OCI-LY3 (cell line): Measurements from ENCODE around the gene FRMD4B.

Experiments
- H2AFZ ChIP-seq: fragments of 200-600, 300-600 bp; shearing (Covaris generic); 2 replicates; pipeline ENCODE4 v1.6.0; 2014; ENCODE audit warnings: antibody characterized with exemption, low read depth, low read length
- H3K27ac ChIP-seq: fragments of 200-600, 300-600 bp; sonication (generic); 2 replicates; pipeline ENCODE4 v1.5.1; 2014; ENCODE audit warnings: mild to moderate bottlenecking, low read length, moderate library complexity, mixed read lengths
- H3K27me3 ChIP-seq: fragments of 200-600, 300-600 bp; sonication (generic); 2 replicates; pipeline ENCODE4 v1.6.1; 2014; ENCODE audit warnings: low read depth, low read length, mixed read lengths
- H3K36me3 ChIP-seq: fragments of 200-600, 300-600 bp; sonication (generic); replicated peaks from 2 replicates; pipeline ENCODE3; 2014; ENCODE audit warnings: low read depth, low read length, mixed read lengths
- H3K4me1 ChIP-seq: fragments of 300-600, 200-600 bp; sonication (generic); 2 replicates; pipeline ENCODE4 v1.6.1; 2014; ENCODE audit warnings: low read length, mixed read lengths
- H3K4me2 ChIP-seq: fragments of 200-600, 300-600 bp; sonication (generic); 2 replicates; pipeline ENCODE4 v1.6.1; 2014; ENCODE audit warnings: low read length, mixed read lengths
- H3K4me3 ChIP-seq: fragments of 300-600, 200-600 bp; sonication (generic); 2 replicates; pipeline ENCODE4 v1.5.1; 2014; ENCODE audit warnings: antibody characterized with exemption, mild to moderate bottlenecking, low read length, moderate library complexity
- H3K79me2 ChIP-seq: fragments of 300-600, 200-600 bp; shearing (Covaris generic); 2 replicates; pipeline ENCODE4 v1.6.1; 2014; ENCODE audit warnings: mild to moderate bottlenecking, low read length, mixed read lengths
- H3K9ac ChIP-seq: fragments of 300-600, 200-600 bp; shearing (Covaris generic); 2 replicates; pipeline ENCODE4 v1.6.0; 2014; ENCODE audit warnings: mild to moderate bottlenecking, low read length, moderate library complexity
- H3K9me3 ChIP-seq: fragments of 200-600, 300-600 bp; shearing (Covaris generic); 2 replicates; pipeline ENCODE4 v1.6.1; 2014; ENCODE audit warnings: low read length, mixed read lengths; ENCODE audit not compliant: insufficient read depth
- H4K20me1 ChIP-seq: fragments of 200-600, 300-600 bp; sonication (generic); 2 replicates; pipeline ENCODE4 v1.6.1; 2016; ENCODE audit warnings: low read length, mixed read lengths; ENCODE audit not compliant: insufficient read depth
- CTCF ChIP-seq: fragments of 200-600, 300-600 bp; sonication (generic); IDR thresholded peaks from 2 replicates; pipeline ENCODE4 v1.5.1; 2014; ENCODE audit warnings: antibody characterized with exemption, low read length, low read depth
- EZH2phosphoT487 ChIP-seq: fragments of 200-600 bp; shearing (Covaris generic); IDR thresholded peaks from 2 replicates; pipeline ENCODE4 v1.6.1; 2018; ENCODE audit warnings: antibody characterized with exemption, mixed run types, low read depth

Gene FRMD4B

GRCh38 chr3:69121513-69121912 is 264.4 kb downstream of the FRMD4B start:
- Histone ChIP-seq H3K4me3 (no peak overlapping the region), H3K4me1 (no peaks in the 10 kb centered on the region), H3K4me2 (no peak overlapping the region), H2AFZ (0 out of 2 replicates have a peak overlapping the region, but pooled peaks have one; percentile 61), H3K9ac (no peak overlapping the region), H4K20me1 (no peaks in the 10 kb centered on the region), H3K9me3 (no peaks in the 10 kb centered on the region), H3K79me2 (no peaks in the 10 kb centered on the region), H3K27ac (no peak overlapping the region), H3K27me3 (peaks cover under 1% of the 10 kb centered on the region; the same call in 1 of the 2 replicates), H3K36me3 (no peaks in the 10 kb centered on the region)
- TF ChIP-seq EZH2phosphoT487 (no peak), CTCF (no peak)

- H3K4me2 ChIP-seq = peak overlapping the region; percentile 31
Measured at GRCh38 chr3:69120879-69121464, 264.9 kb downstream of the FRMD4B start.

More at GRCh38 chr3:69120879-69121464, 264.9 kb downstream of the FRMD4B start:
- Histone ChIP-seq H2AFZ (peak overlapping the region; percentile 61; the same call in 1 of the 2 replicates), H3K79me2 (no peaks in the 10 kb centered on the region), H3K9me3 (no peaks in the 10 kb centered on the region), H3K4me3 (no peak overlapping the region), H3K36me3 (no peaks in the 10 kb centered on the region), H3K4me1 (no peaks in the 10 kb centered on the region), H3K9ac (no peak overlapping the region), H3K27ac (no peak overlapping the region), H3K27me3 (no peaks in the 10 kb centered on the region), H4K20me1 (no peaks in the 10 kb centered on the region)
- peak; percentile 98 for TF ChIP-seq CTCF
- TF ChIP-seq EZH2phosphoT487 = no peak
